ACHN (cell line): Measurements from ENCODE around the gene CCDC85C.
A peak's percentile ranks its signal among the peaks of the same experiment; 100 is the strongest.

Experiments
- DNase-seq: peaks from one replicate; pipeline ENCODE4 v3.0.0-alpha.2; 2015
- in situ Hi-C: cut with HindIII; loops from 2 replicates; pipeline ENCODE4 v1.10.0; 2017; ENCODE audit warnings: low sequenced_read_pairs, low pct_ligation_motif_present, low pct_unique_long_range_greater_than_20kb

Gene CCDC85C

GRCh38 chr14:99566009-99566389, 38.0 kb downstream of the CCDC85C start:
- in situ Hi-C loops, result no loop called here
- peak; percentile 44 for DNase-seq

- in situ Hi-C loops, result no loop called here
- DNase-seq, result no peak
Measured at GRCh38 chr14:99565383-99565782, 38.6 kb downstream of the CCDC85C start.

GRCh38 chr14:99564926-99565259, 39.1 kb downstream of the CCDC85C start:
- in situ Hi-C loops, result no loop called here
- no peak for DNase-seq

- no peak for DNase-seq
- in situ Hi-C loops, result no loop called here
Measured at GRCh38 chr14:99564256-99564925, 39.6 kb downstream of the CCDC85C start.

GRCh38 chr14:99563749-99564129, 40.3 kb downstream of the CCDC85C start:
- no peak for DNase-seq
- in situ Hi-C loops, result no loop called here

- DNase-seq, result peak; percentile 85
- in situ Hi-C loops, result no loop called here
Measured at GRCh38 chr14:99562856-99563748, 40.9 kb downstream of the CCDC85C start.

GRCh38 chr14:99561864-99562263, 42.1 kb downstream of the CCDC85C start:
- in situ Hi-C loops, result no loop called here
- DNase-seq, result no peak

- in situ Hi-C loops, result no loop called here
- DNase-seq, result no peak
Measured at GRCh38 chr14:99560922-99561683, 42.9 kb downstream of the CCDC85C start.

- in situ Hi-C loops, result no loop called here
- DNase-seq, result no peak
Measured at GRCh38 chr14:99560403-99560802, 43.6 kb downstream of the CCDC85C start.

- DNase-seq, result no peak
- in situ Hi-C loops, result no loop called here
Measured at GRCh38 chr14:99559286-99559990, 44.6 kb downstream of the CCDC85C start.

- no peak for DNase-seq
Measured at GRCh38 chr14:99556134-99556791, 47.7 kb downstream of the CCDC85C start.

GRCh38 chr14:99554757-99555531, 49.1 kb downstream of the CCDC85C start:
- in situ Hi-C loops, result no loop called here
- no peak for DNase-seq

More at GRCh38 chr14:99556134-99556791, 47.7 kb downstream of the CCDC85C start:
- in situ Hi-C loops, result no loop called here

- DNase-seq, result no peak
- in situ Hi-C loops, result no loop called here
Measured at GRCh38 chr14:99554184-99554583, 49.8 kb downstream of the CCDC85C start.

GRCh38 chr14:99552572-99553216, 51.3 kb downstream of the CCDC85C start:
- DNase-seq, result no peak
- in situ Hi-C loops, result no loop called here

- in situ Hi-C loops, result no loop called here
- DNase-seq, result no peak
Measured at GRCh38 chr14:99552021-99552553, 51.9 kb downstream of the CCDC85C start.

- in situ Hi-C loops, result no loop called here
- DNase-seq, result no peak
Measured at GRCh38 chr14:99551034-99551922, 52.7 kb downstream of the CCDC85C start.
